NCI-H1930 (cell line): ENCODE measurements around the gene CDYL.

Experiments used
- DNase-seq, 2 experiments: peaks; one replicate each; lab custom pipeline; 2025; lab: John Stamatoyannopoulos, UW

CDYL gene

DNA sequence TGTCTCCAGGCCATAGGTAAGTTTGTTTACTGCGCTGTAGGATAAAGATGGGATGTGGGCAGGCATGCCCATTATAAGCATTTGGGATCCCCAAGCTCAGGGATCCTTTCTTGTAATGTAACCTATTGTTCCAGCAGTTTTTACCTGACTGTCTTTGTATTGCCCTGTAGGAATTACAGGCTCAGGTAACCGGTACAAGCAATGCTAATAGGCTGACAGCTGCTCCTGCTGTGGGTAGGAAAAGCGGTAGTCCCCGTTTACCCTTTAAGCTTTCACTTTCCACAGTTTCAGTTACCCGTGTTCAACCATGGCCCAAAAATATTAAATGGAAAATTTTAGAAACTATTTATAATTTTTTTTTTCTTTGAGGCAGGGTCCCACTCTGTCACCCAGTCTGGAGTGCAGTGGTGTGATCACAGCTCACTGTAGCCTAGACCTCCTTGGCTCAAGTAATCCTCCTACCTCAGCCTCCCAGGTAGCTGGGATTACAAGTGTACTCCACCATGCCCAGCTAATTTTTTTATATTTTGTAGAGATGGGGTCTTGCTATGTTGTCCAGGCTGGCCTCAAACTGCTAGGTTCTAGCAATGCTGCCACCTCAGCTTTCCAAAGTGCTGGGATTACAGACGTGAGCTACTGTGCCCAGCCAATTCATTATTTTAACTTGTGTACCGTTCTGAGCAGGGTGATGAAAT, 108.6 kb downstream of the CDYL start:
- no peak for DNase-seq

DNA sequence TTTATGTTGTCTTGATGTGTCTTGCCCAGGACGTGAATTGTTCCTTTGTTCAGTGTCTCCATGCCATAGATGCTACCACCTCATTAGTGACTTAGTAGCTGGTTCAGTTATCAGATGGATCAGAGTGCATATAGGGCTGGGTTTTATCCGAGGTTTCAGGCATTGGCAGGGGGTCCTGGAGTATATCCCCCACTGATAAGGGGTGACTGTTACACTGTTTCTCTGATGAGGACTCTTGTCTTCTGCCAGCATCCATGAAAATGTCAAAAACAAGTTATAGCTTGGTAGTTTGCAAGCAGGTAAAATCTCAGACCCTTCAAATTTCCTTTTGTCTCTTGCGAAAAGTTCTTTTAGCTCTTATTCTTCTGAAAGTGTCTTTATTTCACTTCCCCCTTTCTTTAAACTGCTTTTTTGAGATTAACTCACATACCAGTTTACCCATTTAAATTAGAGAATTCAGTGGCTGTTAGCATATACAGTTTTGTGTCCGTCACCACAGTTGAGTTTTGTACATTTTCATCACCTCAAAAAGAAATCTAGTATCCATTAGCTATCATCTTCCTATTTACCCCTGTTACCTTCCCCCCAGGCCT, 109.2 kb downstream of the CDYL start:
- no peak for DNase-seq

DNA sequence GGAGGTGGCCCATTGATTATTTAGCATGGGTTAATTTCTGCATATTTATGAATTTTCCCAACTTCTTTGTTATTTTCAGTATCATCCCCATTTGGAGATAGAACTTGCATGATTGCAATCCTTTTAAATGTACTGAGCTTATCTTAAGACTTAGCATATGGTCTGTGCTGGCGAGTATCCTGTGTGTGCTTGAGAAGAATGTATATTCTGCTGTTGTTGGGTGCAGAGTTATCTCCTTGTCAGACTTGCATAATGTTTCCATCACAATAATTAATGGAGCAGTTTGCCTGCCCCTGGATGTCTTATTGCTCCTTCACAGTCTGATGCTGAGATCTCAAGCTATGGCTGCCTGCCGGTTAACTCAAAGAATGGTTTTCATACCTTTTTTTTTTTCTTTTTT, 112.6 kb downstream of the CDYL start:
- DNase-seq = no peak

DNA sequence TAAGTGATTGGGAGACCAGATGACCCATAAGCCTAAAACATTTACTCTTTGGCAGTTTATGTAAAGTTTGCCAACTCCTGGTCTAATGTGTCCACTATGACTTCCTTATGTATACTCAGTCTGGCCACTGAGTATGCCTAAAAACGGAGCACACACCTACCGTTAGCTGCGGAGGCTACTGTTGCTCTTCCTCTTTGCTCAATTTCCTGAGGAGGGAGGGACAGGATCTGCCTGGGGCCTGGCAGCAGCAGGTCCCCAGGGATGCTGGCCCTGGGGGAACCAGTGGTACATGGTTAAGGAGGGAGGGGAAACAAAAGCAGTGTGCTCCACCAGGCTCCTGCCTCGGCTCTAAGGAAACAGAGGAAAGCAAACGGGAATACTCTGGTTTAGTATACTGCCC, 113.5 kb downstream of the CDYL start:
- no peak for DNase-seq

DNA sequence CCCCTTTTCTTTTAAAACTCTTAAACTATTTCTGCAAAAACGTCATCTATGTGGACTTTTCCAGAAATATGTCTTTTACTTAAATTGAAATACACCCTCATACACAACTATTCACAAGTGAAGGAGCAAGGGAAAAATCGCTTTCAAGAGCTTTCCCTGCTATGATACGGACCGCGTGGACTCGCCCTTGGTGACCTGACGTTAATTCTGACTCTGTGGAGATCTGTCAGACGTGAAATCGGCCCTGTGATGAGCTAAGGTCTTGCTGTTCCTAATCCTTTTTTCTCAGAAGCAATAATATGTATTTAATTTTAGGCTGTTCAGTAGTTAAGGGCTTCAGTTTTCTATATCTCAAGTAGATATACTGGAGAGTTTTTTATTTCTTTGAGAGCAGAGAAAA, 114.0 kb downstream of the CDYL start:
- DNase-seq = no peak

DNA sequence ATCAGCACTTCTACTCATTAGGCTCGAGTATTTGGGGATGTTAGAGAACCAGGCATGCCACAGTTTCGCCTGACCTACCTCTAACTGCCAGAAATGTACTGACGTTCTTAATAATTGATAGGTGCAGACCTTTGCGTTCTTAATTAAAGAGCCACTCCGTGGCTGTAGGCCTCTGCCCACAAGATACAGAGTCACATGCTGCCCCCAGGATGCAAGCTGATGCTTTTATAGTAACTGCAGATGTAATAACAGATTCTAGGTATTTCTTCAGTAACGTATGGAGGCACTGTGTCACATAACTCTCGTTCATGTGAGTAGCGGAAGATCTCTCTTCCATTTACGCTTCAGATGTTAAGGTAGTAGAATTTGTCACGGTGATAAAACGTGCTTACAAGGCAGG, 114.4 kb downstream of the CDYL start:
- DNase-seq = no peak

DNA sequence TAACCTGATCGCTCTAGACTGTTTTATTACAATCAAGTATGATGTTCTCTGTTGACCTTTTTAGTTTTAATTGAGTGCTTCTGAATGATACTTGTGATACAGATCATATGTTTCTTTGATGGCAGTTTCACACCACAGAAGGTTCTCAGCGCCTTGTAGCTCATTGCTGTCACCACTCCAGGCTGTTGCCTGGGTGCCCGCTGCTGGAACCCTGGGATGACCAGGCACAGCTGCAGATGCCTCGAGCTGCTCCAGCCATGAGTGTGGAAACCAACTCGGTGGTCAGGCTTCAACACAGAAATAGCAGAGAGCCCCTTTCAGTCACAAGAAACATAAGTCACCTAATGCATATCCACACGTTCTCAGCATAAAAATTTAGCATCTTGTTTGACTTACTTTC, 114.9 kb downstream of the CDYL start:
- no peak for DNase-seq

DNA sequence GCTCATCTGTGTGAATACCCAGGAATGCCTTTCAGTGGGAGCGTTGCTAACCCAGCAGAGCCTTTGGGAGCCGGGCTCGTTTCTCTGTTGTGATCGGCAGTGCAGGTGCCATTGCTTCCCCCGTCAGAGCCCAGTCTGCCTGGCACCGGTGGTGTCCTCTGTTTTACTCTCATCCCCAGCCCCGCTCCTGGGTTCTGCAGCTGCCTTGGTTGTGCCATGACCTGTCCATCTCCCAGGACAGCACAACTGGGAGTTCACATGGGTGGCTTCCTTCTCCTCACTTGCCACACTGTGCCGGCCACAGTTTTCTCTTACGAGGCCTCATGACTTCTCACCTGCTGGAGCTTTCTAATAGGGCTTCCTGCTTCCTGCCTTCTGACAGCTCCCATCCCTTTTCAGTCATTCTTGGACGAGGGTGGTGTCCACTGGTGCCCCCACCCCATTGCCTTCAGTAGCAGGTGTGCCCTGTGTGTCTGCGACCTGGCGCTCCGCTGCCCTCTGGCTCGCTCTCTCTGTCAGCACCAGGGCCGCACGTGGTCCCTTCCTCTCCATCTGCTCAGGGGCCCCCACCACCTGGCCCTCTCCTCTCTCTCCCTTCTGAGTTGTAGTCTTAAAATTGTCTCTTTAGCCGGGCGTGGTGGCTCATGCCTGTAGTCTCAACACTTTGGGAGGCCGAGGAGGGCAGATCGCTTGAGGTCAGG, 116.7 kb downstream of the CDYL start:
- no peak for DNase-seq

DNA sequence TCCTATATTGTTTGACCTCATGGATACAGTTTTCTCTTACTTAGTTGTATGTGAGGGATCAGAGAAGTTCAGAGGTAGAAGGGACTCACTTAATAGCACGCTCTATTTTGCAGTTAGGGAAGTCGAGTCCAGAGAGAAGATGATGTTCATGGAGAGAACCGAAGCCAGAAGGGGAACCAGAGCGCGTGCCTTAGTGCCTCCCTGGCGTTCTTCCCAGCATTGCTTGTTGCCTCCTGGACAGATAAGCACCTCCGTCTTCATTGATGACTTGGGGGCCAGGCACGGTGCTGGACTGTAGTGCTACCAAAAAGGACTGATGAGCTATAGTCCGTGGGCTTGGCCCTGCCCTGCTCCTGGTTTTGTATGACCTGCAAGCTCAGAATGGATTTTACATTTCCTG, 117.8 kb downstream of the CDYL start:
- no peak for DNase-seq

DNA sequence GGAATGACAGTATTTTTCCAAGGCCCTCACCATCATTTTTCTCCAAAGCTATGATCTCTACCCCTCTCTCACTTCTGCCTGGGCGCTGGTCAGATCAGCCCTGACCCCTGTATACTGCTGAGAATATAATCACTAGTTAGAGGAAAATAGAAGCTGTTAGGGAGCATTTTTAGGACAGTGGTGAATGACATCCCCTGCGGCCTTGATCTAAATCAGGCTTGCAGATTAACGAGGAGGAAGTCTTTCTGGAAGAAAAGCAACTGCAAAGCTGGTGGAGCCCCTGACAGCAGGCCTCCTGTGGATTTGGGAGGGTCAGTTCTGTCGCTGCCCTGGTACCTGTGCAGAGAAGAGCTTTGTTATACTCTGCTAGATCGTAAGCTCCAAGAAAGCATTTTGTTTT, 119.8 kb downstream of the CDYL start:
- DNase-seq = no peak

DNA sequence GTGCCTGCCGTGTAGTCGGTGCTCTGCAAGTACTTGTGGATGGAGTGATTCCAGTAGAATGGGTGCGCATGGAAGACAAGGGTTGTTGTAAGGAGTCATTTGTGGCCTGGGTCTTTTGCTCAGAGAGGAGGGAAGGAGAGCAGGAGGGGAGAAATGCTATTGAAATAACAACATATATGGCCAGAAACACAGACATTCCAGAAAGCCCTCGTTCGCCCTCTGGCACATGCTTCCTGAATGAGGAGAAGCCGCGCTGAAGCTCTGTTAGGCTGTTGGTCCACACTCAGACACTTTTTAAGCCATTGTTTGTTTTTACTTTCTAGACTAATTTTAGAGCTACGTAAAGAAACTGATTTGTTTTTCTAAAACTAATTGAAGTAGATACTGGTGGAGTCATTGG, 120.2 kb downstream of the CDYL start:
- DNase-seq = no peak

DNA sequence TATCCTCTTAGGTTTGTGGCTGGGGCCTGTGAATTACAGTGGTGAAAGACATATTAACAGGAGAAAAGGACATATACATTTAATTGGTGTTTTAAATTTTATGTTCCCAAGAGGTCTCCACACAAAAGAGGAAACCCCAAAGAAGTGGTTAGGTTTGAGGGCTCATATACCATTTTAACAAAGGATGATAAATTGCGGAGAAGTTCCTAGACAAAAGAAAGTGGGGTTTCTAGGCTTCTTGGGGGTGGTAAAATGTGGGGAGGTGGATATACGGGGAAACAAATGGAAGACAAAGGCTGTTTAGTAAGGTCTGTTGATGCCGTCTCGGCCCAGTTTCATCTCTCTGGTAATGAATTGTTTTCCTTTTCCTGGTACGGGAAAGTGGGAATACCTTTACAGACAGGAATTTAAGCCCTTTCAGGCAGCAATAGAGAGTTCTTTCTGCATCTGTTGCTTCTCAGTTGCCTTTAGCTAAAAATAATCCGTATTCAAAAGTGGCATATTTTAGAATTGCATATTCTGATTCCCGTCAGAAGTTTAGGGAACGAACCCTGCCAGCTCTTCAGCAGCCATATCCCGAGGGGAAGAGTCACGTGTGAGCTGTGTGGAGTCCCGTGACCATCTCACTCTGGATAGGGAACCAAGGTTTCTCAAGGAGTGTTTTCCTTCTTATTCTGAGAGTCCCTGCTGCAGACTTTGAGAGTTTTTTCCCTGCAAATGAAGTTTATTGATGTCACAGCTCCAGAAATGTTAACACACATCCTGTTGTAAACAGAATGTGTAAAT, 123.2 kb downstream of the CDYL start:
- DNase-seq = no peak

DNA sequence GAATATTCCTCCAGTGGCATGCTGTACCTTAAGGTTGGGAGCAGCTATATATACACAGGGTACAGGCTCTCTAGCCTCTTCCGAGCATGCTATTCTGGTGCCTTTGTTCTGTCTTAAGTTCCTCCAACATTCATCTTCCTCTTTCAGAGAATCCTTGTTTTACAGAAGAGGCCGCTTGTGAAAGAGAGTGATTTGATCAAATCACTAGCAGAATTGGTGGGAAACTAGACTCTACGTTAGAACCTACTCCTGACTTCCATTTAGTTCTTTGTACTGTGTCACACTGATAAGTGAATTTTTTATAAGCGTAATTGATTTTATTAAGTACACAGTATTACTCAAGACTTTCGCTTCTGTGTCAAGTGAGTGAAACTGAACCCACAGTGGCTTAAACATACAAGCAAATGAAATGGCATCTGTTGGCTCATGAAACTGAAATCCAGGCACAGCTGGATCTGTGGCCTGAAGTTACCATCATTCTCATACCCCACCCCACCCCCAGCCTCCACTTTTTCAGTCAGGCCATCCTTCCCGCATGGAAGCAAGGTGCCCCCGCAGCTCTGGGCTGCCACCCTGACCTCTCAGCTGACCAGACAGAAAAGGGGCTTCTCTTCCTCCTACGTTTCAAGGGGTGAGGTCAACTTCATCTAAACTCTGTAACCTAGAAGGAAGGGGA, 125.3 kb downstream of the CDYL start:
- no peak for DNase-seq

DNA sequence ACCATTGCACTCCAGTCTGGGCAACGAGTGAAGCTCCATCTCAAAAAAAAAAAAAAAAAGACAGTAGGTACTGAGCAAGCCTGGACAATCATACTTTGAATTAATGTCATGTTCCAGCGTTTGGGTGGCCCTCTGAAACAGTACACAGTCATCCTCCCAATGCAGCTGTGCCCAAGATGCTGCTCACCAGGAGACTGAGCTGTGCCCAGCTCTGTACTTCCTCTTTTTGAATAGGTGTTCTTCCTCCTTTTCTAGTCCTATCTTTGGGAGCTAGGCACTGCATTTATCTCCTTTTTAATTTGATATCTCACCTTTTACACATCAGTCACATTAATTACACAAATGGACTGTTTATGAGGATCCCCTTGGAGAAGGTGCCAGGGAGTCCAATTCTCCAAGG, 126.2 kb downstream of the CDYL start:
- DNase-seq = no peak

DNA sequence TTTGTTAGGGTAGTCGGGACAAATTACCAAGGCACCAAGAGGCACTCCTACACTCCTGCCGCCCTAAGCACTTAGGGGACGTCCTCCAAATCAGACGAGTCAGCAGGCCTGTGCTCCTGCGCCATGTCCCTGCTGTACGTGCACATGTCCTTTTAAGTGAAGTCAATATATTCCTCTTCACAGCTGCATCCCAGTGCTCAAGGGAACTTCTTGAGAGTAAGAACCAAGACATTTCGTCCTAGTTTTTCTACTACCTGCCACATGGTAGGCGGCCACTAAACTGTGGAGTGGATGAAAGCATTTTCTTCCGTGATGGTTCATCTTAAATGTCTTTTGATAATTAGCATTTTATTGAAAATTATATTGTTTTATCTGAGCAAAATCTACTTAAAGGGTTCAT, 126.9 kb downstream of the CDYL start:
- no peak for DNase-seq

DNA sequence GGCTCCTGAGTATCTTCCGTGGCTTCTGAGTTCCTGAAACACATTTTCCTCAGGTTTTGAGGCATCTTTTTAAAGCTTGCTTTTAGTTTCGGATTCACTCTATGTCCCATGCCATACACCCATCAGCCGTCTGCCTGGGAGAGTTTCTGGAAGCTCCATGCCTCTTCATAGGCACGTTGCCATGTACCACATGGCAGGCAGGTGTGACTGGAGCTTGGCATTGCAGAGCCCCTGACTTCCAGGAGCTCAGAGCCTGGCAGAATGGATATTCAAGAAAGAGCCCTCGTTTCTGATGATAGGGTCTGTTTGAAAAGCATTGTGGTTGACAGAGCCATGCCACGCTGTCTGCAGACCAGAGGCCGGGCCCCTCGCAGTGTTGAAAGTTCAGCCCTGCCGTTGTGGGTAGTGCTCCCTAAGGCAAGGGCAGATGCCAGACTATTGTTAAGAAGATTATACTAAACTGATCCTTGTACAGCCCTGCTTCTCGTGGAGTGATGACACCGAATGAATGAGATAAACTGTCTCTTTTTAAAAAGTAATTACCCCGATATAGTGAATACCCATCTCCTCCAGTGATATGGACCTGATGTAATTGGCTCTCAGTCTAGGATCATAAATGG, 127.7 kb downstream of the CDYL start:
- no peak for DNase-seq

DNA sequence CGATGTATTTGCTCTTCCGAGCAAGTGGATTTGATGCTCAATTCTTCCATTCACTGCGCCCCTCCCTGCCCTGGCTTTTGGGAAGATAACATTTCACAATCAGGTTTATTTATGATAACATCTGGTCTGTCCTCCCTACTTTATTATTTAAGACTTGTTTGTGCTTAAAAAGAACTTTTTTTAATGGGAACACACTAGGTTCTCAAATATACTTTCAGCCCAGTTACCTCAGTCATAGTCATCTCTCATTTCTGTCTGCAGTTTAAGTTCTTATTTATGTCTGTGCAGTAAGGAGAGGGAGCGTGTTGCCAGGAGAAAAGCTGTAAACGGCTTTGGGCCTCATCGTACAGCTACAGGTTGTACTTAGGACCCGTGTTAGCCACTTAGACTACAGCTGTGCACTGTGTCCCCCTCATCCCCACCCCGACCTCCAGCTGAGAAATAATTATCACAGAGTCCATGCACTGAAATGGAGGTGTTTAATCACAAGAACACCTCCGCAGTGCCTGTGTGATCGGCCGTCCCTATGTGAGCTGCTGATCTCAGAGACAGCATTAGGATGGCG, 128.3 kb downstream of the CDYL start:
- no peak for DNase-seq

DNA sequence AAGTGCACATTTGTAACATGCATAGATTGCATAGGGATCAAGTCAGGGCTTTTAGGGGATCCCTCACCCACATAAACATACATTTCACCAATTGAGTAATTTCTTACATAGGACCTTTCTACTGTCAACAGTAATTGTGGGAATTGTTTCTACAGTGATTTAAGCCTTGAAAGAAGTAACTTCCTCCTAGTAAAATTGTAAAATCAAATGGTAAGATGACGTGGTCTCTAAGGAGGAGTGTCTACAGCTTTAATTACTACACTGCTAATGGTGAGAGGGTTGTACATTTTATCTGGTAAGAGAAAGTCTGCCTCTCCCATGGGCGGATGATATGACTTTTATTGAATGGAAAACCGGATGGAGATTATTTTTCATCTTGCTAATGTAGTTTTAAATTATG, 129.6 kb downstream of the CDYL start:
- no peak for DNase-seq

DNA sequence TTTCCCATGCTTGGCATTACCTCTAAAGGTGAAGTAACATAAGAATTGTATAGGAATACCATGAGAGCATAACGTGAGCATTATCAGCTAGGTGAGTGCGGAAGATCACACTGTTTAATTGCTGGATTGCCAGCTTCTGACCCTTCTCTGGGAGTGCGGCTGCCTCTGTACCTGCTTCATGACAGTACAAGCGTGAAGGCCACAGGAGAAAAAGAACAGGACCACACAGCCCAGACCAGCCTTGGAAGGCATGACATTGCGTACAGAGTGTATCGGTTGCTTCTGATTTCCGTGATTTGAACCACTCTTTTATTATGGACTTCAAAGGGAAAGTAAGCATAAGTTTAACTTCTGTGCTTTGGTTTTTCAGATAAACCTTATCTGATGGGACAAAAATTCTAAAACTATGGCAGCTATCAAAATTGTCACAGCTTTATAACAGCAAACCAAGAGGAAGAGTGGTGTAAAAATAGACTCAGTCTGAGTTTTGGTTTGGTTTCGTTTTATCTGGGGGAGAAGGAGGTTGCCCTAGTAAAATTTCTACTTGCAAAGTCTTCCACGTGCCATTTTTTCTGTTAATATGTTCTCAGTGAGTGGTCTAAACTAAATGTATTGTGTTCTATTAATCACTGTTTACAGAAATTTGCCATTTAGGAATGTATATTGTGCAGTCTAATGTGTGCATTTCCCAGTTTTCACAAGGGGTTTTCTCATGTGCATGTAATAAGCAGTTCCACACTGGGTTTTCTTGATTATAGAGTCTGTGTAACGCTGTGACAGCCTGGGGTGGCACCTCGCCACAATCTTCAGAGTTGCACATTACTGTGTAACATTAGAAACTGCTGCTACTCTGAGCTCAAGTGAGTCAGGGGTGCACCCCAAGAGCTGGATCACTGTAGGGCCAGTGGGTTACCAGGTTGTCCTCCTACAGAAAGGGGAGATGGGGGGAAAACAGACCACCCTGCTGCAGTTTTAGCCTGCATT, 130.4 kb downstream of the CDYL start:
- no peak for DNase-seq

DNA sequence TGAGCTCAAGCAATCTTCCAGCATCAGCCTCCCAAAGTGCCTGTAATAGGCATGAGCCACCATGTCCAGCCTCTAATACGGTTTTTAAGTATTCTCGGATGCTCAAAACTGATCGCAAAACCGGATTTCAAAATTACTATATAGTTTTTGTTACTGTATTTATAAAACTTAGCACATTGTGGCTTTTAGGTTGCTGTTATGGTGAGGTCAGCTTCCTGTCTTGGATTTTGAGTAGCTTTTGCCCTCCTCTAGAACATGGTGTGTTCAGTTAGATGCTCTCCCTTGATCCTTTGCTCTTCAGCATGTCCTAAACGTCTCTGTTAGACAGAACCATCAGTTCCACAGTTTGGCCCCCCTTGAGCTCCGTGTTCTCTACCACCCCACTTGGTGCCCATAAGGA, 131.4 kb downstream of the CDYL start:
- no peak for DNase-seq
